ENCODE results near the gene PLEKHG1. TPM values are rescaled to one million over a fixed set of nuclear protein-coding genes. Genes with fewer than 3 reads are reported as not detected.

Gene PLEKHG1
- total RNA-seq, 1 experiment from 2014 or later, result 2.7 TPM

DNA sequence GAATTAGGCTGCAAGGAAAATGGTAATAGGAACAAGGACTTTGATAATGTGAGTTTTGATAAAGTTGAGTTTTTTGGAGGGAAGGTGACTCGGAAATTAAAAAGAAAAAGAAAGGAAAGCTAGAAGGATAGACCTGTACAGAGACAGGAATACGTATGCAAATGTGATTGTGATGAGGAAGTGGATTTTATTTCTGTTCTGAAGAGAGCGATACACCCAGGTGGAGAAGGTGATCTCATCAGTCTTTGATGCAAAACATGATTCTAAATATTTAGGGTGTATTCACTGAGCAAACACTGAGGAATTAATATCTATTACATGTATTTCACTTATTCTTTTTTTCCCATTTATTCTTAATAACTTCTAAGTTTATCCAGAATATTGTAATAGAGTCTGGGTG is 9.2 kb upstream of the PLEKHG1 start:
- ATAC-seq, result no peak
- H3K27me3 Mint-ChIP-seq (ENCODE audit: low read depth), result no peaks in the 10 kb centered on the region; the same call in 1 of the 2 replicates
- no peak overlapping the region for H3K27ac Mint-ChIP-seq
- DNase-seq (ENCODE audit: low spot score), result no peak
- TF ChIP-seq, protein P1, sequence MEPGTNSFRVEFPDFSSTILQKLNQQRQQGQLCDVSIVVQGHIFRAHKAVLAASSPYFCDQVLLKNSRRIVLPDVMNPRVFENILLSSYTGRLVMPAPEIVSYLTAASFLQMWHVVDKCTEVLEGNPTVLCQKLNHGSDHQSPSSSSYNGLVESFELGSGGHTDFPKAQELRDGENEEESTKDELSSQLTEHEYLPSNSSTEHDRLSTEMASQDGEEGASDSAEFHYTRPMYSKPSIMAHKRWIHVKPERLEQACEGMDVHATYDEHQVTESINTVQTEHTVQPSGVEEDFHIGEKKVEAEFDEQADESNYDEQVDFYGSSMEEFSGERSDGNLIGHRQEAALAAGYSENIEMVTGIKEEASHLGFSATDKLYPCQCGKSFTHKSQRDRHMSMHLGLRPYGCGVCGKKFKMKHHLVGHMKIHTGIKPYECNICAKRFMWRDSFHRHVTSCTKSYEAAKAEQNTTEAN (CRISPR knock-in tag; IDR thresholded peaks at IDR 0.05), result no peak
- TF ChIP-seq, protein P2, sequence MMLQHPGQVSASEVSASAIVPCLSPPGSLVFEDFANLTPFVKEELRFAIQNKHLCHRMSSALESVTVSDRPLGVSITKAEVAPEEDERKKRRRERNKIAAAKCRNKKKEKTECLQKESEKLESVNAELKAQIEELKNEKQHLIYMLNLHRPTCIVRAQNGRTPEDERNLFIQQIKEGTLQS (CRISPR knock-in tag; conservative IDR thresholded peaks at IDR 0.05), result no peak
- TF ChIP-seq MYBL2 (CRISPR knock-in tag; IDR thresholded peaks at IDR 0.05), result no peak
- TF ChIP-seq GABPB1 (CRISPR knock-in tag; IDR thresholded peaks at IDR 0.05), result no peak
- no peak for TF ChIP-seq ZNF219 (CRISPR knock-in tag; IDR thresholded peaks at IDR 0.05; ENCODE audit: borderline replicate concordance)
- no peak for TF ChIP-seq ETV6 (CRISPR knock-in tag; IDR thresholded peaks at IDR 0.05)
- TF ChIP-seq CBFB (CRISPR knock-in tag; IDR thresholded peaks at IDR 0.05; ENCODE audit: low read depth), result no peak
- TF ChIP-seq, protein P3, sequence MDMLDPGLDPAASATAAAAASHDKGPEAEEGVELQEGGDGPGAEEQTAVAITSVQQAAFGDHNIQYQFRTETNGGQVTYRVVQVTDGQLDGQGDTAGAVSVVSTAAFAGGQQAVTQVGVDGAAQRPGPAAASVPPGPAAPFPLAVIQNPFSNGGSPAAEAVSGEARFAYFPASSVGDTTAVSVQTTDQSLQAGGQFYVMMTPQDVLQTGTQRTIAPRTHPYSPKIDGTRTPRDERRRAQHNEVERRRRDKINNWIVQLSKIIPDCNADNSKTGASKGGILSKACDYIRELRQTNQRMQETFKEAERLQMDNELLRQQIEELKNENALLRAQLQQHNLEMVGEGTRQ (CRISPR knock-in tag; IDR thresholded peaks at IDR 0.05), result no peak
- TF ChIP-seq ZNF121 (CRISPR knock-in tag; IDR thresholded peaks at IDR 0.05), result no peak
- TF ChIP-seq, protein P4, sequence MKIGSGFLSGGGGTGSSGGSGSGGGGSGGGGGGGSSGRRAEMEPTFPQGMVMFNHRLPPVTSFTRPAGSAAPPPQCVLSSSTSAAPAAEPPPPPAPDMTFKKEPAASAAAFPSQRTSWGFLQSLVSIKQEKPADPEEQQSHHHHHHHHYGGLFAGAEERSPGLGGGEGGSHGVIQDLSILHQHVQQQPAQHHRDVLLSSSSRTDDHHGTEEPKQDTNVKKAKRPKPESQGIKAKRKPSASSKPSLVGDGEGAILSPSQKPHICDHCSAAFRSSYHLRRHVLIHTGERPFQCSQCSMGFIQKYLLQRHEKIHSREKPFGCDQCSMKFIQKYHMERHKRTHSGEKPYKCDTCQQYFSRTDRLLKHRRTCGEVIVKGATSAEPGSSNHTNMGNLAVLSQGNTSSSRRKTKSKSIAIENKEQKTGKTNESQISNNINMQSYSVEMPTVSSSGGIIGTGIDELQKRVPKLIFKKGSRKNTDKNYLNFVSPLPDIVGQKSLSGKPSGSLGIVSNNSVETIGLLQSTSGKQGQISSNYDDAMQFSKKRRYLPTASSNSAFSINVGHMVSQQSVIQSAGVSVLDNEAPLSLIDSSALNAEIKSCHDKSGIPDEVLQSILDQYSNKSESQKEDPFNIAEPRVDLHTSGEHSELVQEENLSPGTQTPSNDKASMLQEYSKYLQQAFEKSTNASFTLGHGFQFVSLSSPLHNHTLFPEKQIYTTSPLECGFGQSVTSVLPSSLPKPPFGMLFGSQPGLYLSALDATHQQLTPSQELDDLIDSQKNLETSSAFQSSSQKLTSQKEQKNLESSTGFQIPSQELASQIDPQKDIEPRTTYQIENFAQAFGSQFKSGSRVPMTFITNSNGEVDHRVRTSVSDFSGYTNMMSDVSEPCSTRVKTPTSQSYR (CRISPR knock-in tag; IDR thresholded peaks at IDR 0.05), result no peak
- no peak for TF ChIP-seq ELF4 (CRISPR knock-in tag; IDR thresholded peaks at IDR 0.05; ENCODE audit: low read depth)
- H3K4me3 Mint-ChIP-seq, result no peak overlapping the region
- POLR2A ChIA-PET, result no interaction called here
- no peaks in the 10 kb centered on the region for H3K9me3 Mint-ChIP-seq
- H3K4me1 Mint-ChIP-seq, result peaks cover 7% of the 10 kb centered on the region; the same call in 1 of the 2 replicates
- H3K36me3 Mint-ChIP-seq, result no peaks in the 10 kb centered on the region
- CTCF ChIA-PET, result no interaction called here

DNA sequence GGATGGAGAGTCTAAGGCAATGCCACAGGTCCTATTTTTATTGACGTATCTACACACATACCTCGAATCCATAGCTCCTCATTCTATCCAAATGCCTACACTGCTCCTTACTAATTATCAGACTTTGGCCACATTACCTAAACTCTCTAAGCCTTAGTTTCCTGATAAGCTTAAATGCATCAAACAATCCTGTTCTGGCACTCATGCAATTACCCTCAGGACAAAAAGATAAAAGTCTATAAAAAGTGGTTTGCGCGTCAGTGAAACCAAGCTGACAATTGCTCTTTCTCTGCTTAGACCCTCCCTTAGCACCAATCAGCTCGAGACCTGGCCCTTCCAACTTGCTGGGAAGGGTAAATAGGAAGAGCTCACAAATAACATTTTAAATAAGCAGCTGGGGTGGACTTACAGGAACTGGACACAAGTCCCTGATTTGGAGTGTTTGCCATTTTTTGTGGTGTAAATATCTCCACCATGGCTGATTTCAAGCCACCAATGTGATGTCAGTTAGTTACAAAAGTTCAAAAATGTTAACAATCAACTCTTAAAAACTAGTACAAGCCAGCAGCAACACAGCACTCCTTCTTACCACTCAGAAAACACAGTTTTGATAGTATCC is 7.2 kb upstream of the PLEKHG1 start:
- no peak for TF ChIP-seq TEAD1 (CRISPR knock-in tag; IDR thresholded peaks at IDR 0.05)
- TF ChIP-seq, protein P5, sequence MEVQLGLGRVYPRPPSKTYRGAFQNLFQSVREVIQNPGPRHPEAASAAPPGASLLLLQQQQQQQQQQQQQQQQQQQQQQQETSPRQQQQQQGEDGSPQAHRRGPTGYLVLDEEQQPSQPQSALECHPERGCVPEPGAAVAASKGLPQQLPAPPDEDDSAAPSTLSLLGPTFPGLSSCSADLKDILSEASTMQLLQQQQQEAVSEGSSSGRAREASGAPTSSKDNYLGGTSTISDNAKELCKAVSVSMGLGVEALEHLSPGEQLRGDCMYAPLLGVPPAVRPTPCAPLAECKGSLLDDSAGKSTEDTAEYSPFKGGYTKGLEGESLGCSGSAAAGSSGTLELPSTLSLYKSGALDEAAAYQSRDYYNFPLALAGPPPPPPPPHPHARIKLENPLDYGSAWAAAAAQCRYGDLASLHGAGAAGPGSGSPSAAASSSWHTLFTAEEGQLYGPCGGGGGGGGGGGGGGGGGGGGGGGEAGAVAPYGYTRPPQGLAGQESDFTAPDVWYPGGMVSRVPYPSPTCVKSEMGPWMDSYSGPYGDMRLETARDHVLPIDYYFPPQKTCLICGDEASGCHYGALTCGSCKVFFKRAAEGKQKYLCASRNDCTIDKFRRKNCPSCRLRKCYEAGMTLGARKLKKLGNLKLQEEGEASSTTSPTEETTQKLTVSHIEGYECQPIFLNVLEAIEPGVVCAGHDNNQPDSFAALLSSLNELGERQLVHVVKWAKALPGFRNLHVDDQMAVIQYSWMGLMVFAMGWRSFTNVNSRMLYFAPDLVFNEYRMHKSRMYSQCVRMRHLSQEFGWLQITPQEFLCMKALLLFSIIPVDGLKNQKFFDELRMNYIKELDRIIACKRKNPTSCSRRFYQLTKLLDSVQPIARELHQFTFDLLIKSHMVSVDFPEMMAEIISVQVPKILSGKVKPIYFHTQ (CRISPR knock-in tag; IDR thresholded peaks at IDR 0.05), result no peak
- TF ChIP-seq ZNF671 (CRISPR knock-in tag; IDR thresholded peaks at IDR 0.05), result no peak
- no peak for TF ChIP-seq ZNF121 (CRISPR knock-in tag; IDR thresholded peaks at IDR 0.05)
- TF ChIP-seq, protein P6, sequence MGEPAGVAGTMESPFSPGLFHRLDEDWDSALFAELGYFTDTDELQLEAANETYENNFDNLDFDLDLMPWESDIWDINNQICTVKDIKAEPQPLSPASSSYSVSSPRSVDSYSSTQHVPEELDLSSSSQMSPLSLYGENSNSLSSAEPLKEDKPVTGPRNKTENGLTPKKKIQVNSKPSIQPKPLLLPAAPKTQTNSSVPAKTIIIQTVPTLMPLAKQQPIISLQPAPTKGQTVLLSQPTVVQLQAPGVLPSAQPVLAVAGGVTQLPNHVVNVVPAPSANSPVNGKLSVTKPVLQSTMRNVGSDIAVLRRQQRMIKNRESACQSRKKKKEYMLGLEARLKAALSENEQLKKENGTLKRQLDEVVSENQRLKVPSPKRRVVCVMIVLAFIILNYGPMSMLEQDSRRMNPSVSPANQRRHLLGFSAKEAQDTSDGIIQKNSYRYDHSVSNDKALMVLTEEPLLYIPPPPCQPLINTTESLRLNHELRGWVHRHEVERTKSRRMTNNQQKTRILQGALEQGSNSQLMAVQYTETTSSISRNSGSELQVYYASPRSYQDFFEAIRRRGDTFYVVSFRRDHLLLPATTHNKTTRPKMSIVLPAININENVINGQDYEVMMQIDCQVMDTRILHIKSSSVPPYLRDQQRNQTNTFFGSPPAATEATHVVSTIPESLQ (CRISPR knock-in tag; IDR thresholded peaks at IDR 0.05), result no peak
- no peak for TF ChIP-seq OVOL2 (CRISPR knock-in tag; IDR thresholded peaks at IDR 0.05; ENCODE audit: borderline replicate concordance)
- TF ChIP-seq, protein P7, sequence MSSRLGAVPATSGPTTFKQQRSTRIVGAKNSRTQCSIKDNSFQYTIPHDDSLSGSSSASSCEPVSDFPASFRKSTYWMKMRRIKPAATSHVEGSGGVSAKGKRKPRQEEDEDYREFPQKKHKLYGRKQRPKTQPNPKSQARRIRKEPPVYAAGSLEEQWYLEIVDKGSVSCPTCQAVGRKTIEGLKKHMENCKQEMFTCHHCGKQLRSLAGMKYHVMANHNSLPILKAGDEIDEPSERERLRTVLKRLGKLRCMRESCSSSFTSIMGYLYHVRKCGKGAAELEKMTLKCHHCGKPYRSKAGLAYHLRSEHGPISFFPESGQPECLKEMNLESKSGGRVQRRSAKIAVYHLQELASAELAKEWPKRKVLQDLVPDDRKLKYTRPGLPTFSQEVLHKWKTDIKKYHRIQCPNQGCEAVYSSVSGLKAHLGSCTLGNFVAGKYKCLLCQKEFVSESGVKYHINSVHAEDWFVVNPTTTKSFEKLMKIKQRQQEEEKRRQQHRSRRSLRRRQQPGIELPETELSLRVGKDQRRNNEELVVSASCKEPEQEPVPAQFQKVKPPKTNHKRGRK (CRISPR knock-in tag; IDR thresholded peaks at IDR 0.05; ENCODE audit: borderline replicate concordance), result no peak
- TF ChIP-seq, protein P8, sequence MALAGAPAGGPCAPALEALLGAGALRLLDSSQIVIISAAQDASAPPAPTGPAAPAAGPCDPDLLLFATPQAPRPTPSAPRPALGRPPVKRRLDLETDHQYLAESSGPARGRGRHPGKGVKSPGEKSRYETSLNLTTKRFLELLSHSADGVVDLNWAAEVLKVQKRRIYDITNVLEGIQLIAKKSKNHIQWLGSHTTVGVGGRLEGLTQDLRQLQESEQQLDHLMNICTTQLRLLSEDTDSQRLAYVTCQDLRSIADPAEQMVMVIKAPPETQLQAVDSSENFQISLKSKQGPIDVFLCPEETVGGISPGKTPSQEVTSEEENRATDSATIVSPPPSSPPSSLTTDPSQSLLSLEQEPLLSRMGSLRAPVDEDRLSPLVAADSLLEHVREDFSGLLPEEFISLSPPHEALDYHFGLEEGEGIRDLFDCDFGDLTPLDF (CRISPR knock-in tag; IDR thresholded peaks at IDR 0.05), result no peak
- ATAC-seq, result no peak
- H3K9me3 Mint-ChIP-seq, result no peaks in the 10 kb centered on the region
- peaks cover 7% of the 10 kb centered on the region; the same call in 1 of the 2 replicates for H3K4me1 Mint-ChIP-seq
- no peak overlapping the region for H3K4me3 Mint-ChIP-seq
- no peaks in the 10 kb centered on the region for H3K36me3 Mint-ChIP-seq
- ChIA-PET POLR2A (interaction anchor here (0.5 kb wide), 1 partner anchor 291 kb away, joined by 3 read pairs; no protein-coding TSS in a partner anchor), CTCF (interaction anchor here (1.8 kb wide), 1 partner anchor 8 kb away, joined by 7 read pairs; no protein-coding TSS in a partner anchor)
- DNase-seq (ENCODE audit: low spot score), result no peak
- no peak overlapping the region for H3K27ac Mint-ChIP-seq
- H3K27me3 Mint-ChIP-seq (ENCODE audit: low read depth), result peaks cover 6% of the 10 kb centered on the region

Data from WTC11 (cell line).